Ishikawa (cell line): ENCODE results near the gene ARHGEF6.

Experiments
- CEBPB ChIP-seq: IDR thresholded peaks from 2 replicates; pipeline ENCODE4 v1.6.1; 2012
- CREB1 ChIP-seq: IDR thresholded peaks from 2 replicates; pipeline ENCODE4 v1.6.1; 2012; ENCODE audit warnings: low read depth
- EGR1 ChIP-seq: IDR thresholded peaks from 2 replicates; pipeline ENCODE4 v1.6.1; 2012
- EP300 ChIP-seq: IDR thresholded peaks from 2 replicates; pipeline ENCODE4 v1.6.1; 2012; ENCODE audit warnings: borderline replicate concordance
- FOXM1 ChIP-seq: IDR thresholded peaks from 2 replicates; pipeline ENCODE4 v1.6.1; 2012; ENCODE audit warnings: low read depth, borderline replicate concordance
- MAX ChIP-seq: IDR thresholded peaks from 2 replicates; pipeline ENCODE4 v1.6.1; 2012
- NFIC ChIP-seq: IDR thresholded peaks from 2 replicates; pipeline ENCODE4 v1.6.1; 2012
- RAD21 ChIP-seq: IDR thresholded peaks from 2 replicates; pipeline ENCODE4 v1.6.1; 2012; ENCODE audit warnings: low read depth
- REST ChIP-seq: IDR thresholded peaks from 2 replicates; pipeline ENCODE4 v1.6.1; 2012; ENCODE audit warnings: low read depth, mild to moderate bottlenecking
- TAF1 ChIP-seq: IDR thresholded peaks from 2 replicates; pipeline ENCODE4 v1.6.1; 2012; ENCODE audit warnings: low read depth, mild to moderate bottlenecking
- TCF12 ChIP-seq: IDR thresholded peaks from 2 replicates; pipeline ENCODE4 v1.6.1; 2012; ENCODE audit warnings: low read depth
- TEAD4 ChIP-seq: IDR thresholded peaks from 2 replicates; pipeline ENCODE4 v1.6.1; 2012
- YY1 ChIP-seq: IDR thresholded peaks from 2 replicates; pipeline ENCODE4 v1.6.1; 2012; ENCODE audit warnings: low read depth
- ZBTB7A ChIP-seq: IDR thresholded peaks from 2 replicates; pipeline ENCODE4 v1.6.1; 2012; ENCODE audit warnings: low read depth
- TF ChIP-seq, protein P1 (sequence below): IDR thresholded peaks from 2 replicates; pipeline ENCODE4 v1.6.1; 2012

ARHGEF6 gene

DNA sequence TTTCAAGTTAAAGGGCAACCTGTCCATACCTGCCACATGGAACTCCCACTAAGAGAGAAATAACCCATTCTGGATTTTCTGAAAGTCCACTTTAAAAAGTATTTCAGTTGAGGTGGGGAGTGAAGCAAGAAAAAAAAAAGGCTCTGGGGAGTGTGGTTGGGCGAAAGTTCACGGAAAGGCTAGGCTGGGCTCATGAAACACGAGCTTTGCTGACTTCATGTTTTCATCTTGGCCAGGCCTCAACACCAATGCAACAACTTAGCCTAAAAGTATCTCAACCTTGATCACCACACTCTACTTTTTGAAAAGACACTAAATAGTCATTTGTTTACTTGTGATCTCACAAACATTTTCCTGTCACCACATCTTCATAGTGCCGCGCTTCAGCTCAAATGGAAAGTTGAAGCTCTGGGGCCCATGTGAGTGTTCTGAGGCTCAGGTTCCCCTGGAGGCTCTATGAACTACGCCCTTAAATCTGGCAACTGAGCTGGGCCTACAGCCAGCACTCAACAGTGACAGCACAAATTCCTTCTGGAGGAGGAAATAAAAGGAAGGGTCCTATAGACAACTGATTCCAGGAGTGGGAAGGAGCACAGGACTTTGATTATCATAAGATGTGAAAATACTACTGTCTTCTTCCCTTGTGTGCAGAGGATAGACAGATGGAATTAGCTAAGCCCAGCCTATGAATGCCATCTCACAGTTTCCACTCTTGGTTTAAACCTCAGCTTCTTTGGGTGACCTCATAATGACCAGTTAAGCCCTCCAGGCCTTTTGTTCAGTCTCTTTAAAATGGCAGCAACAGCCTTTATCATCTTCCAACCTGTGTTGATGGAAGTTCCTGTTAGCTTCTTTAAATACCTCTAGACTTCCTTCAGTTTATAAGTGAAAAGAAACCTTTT, 127.7 kb downstream of the ARHGEF6 start:
- TF ChIP-seq NFIC: no peak
- TF ChIP-seq CREB1: no peak
- TF ChIP-seq, protein P1, sequence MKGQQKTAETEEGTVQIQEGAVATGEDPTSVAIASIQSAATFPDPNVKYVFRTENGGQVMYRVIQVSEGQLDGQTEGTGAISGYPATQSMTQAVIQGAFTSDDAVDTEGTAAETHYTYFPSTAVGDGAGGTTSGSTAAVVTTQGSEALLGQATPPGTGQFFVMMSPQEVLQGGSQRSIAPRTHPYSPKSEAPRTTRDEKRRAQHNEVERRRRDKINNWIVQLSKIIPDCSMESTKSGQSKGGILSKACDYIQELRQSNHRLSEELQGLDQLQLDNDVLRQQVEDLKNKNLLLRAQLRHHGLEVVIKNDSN: no peak
- no peak for TF ChIP-seq EGR1
- TF ChIP-seq RAD21: no peak
- no peak for TF ChIP-seq EP300
- TF ChIP-seq TAF1: no peak
- TF ChIP-seq REST: no peak
- no peak for TF ChIP-seq FOXM1
- TF ChIP-seq YY1: no peak
- TF ChIP-seq MAX: no peak
- no peak for TF ChIP-seq ZBTB7A
- TF ChIP-seq TCF12: no peak
- no peak for TF ChIP-seq TEAD4
- TF ChIP-seq CEBPB: no peak

GRCh38 chrX:136650811-136651210, 129.9 kb downstream of the ARHGEF6 start:
- TF ChIP-seq FOXM1: no peak
- TF ChIP-seq TCF12: no peak
- no peak for TF ChIP-seq ZBTB7A
- no peak for TF ChIP-seq EGR1
- TF ChIP-seq CREB1: no peak
- no peak for TF ChIP-seq CEBPB
- TF ChIP-seq EP300: no peak
- TF ChIP-seq NFIC: no peak
- TF ChIP-seq, protein P1: no peak
- TF ChIP-seq RAD21: no peak
- TF ChIP-seq TEAD4: no peak
- TF ChIP-seq YY1: no peak

DNA sequence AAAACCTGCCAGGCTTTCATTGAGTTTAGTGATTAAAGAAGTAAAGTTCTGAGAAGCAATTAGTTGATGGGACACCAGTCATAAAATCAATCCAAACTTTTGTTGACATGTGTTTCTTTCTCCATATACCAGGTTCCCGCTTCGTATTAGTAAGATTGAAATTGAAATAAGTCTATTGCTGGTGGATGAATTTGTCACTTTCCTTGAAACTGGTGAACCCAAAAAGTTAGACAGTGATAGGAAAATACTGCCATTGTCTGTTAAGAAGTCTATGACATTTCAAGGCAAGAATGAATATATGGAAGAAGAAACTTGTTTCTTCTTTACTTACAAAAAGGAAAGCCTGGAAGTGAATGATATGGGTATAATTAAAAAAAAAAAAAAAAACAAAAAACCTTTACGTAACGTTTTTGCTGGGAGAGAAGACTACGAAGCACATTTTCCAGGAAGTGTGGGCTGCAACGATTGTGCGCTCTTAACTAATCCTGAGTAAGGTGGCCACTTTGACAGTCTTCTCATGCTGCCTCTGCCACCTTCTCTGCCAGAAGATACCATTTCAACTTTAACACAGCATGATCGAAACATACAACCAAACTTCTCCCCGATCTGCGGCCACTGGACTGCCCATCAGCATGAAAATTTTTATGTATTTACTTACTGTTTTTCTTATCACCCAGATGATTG, 132.9 kb downstream of the ARHGEF6 start, which contains the start of gene CD40LG:
TSS of gene CD40LG (plus strand) at position 482 of the 684 bp plus-strand sequence. CDS start at position 573, 91 bp downstream.
- TF ChIP-seq EGR1: no peak
- no peak for TF ChIP-seq TAF1
- no peak for TF ChIP-seq MAX
- no peak for TF ChIP-seq YY1

DNA sequence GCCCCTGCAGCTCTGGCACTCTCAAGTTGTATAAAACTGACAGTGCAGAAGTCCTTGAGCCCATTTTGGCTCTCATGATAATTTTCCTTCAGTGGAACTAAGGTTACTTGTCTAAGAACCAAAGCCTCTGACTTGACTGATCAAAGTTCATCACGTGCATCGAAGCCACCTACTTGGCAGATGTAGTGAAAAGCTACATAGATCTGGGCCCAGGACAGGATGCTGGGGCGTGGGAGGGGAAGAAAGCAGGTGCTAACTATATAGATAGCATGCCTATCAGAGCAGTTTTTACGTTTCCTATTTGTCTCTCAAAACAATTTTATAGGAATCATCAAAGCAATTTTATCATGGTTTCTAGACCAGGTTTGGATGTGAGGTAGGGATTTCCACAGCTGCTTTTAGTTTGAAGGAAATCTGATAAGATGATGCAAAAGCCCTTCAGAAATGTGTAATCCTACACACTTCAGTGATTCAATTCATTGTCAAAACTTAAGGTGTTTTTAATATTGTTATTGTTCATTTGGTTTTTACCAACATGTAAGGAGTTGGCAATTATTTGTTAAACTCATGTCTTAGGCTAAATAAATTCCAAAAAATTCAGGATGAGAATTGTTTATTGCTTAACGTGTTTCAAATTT, 134.0 kb downstream of the ARHGEF6 start:
- TF ChIP-seq FOXM1 (no peak), REST (no peak), RAD21 (no peak), ZBTB7A (no peak), YY1 (no peak), NFIC (no peak), TAF1 (no peak), EGR1 (no peak), CEBPB (no peak), TEAD4 (no peak), CREB1 (no peak), MAX (no peak), EP300 (no peak), TCF12 (no peak)

- TF ChIP-seq EGR1 (no peak), NFIC (no peak), CREB1 (no peak), YY1 (no peak), EP300 (no peak), TAF1 (no peak), RAD21 (no peak), TCF12 (no peak), CEBPB (no peak), REST (no peak), MAX (no peak), ZBTB7A (no peak), TEAD4 (no peak), FOXM1 (no peak)
- TF ChIP-seq, protein P1: no peak
These were observed 137.5 kb downstream of the ARHGEF6 start for GRCh38 chrX:136643243-136643642.
